ENCODE data around the gene CCDC85A. TPM values are rescaled to one million over a fixed set of nuclear protein-coding genes. Genes with fewer than 3 reads are reported as not detected.

The CCDC85A gene
- total and polyA plus RNA-seq, 2 experiments from 2014 or later: 0.21 to 0.24 TPM

DNA sequence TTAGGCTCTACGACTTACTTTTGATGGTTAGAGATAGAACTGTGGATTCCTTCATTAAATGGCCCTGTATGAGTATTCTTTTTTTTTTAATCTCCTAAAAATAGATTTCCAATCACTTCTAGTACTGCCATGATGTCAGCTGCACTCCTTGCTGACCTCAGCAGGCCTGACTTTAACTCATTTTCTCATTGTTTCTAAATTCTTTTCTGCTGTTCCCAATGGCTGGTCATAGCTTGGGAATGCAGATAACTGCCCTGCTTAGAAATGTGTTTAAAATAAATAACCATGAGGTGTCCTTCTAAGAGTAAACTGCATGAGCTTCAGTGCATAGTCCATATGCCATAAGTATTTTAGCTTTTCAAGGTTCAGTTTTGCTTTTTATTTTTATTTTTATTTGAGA lies 15.7 kb downstream of the CCDC85A start (continued):
- no peak for TF ChIP-seq EZH2 (IDR thresholded peaks at IDR 0.05; ENCODE audit: low read depth, unreplicated experiment)
- no peak for TF ChIP-seq ZNF114 (CRISPR knock-in tag; IDR thresholded peaks at IDR 0.05)
- TF ChIP-seq, protein P1, sequence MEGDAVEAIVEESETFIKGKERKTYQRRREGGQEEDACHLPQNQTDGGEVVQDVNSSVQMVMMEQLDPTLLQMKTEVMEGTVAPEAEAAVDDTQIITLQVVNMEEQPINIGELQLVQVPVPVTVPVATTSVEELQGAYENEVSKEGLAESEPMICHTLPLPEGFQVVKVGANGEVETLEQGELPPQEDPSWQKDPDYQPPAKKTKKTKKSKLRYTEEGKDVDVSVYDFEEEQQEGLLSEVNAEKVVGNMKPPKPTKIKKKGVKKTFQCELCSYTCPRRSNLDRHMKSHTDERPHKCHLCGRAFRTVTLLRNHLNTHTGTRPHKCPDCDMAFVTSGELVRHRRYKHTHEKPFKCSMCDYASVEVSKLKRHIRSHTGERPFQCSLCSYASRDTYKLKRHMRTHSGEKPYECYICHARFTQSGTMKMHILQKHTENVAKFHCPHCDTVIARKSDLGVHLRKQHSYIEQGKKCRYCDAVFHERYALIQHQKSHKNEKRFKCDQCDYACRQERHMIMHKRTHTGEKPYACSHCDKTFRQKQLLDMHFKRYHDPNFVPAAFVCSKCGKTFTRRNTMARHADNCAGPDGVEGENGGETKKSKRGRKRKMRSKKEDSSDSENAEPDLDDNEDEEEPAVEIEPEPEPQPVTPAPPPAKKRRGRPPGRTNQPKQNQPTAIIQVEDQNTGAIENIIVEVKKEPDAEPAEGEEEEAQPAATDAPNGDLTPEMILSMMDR (conservative IDR thresholded peaks at IDR 0.05; ENCODE audit: low read depth in 2 of 2): no peak
- no peak for TF ChIP-seq ZNF331 (CRISPR knock-in tag; IDR thresholded peaks at IDR 0.05; ENCODE audit: low read depth)

DNA sequence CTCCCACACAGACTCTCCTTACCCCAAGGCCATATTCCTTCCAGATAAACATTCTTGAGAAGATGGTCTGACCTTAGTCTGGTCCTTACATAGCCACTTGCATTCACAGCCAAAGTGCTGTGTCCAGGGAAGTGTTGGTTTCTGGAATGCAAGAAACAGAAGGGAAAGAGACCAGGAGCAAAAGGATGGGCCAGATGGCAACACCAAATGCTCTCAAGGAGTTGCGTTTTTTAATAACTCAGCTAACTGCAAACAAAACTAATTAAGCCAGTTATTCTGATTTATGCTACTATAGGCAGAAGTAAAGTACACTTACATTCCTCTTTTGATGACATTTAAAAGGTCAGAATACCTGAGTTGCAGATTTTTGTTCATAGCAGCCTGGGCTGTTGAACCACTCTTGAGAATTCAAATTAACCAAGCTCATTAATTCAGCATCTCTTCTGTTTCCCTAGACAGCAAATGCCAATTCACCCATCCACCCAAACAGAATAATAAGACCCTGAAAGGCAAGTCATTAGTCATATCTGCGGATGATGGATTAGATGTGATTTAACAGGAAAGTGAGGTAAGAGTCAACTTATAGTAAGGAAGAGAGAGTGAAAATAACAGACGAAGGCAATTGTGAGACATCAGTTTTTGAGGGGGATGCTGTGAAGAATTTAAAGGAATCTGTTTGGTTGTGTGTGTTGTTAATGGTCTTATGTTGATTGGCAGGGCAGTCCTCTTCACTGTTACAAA lies 18.8 kb downstream of the CCDC85A start:
- DNase-seq (ENCODE audit: low spot score) (no peak), ATAC-seq (no peak)
- Mint-ChIP-seq H3K4me1 (no peaks in the 10 kb centered on the region), H3K36me3 (ENCODE audit: low read depth) (no peaks in the 10 kb centered on the region), H3K9me3 (no peaks in the 10 kb centered on the region), H3K4me3 (no peak overlapping the region), H3K27ac (no peak overlapping the region), H3K27me3 (ENCODE audit: insufficient read depth, low read depth, poor library complexity) (peaks cover 2% of the 10 kb centered on the region)
- H3K4me1 ChIP-seq (ENCODE audit: insufficient read depth): no peaks in the 10 kb centered on the region
- no peak overlapping the region for H2AFZ ChIP-seq
- H3K4me3 ChIP-seq: no peak overlapping the region
- H3K36me3 ChIP-seq (ENCODE audit: insufficient read depth): no peaks in the 10 kb centered on the region
- no peaks in the 10 kb centered on the region for H3F3A ChIP-seq (replicated peaks; ENCODE audit: low read depth)
- no peaks in the 10 kb centered on the region for H3K79me2 ChIP-seq (replicated peaks; ENCODE audit: insufficient read depth)
- no peak overlapping the region for H3K4me2 ChIP-seq
- H4K20me1 ChIP-seq (replicated peaks; ENCODE audit: insufficient read depth): 0 out of 2 replicates have a peak, but pooled peaks cover under 1% of the 10 kb centered on the region
- H3K9me2 ChIP-seq (ENCODE audit: insufficient read depth): no peaks in the 10 kb centered on the region
- H3K27me3 ChIP-seq (ENCODE audit: insufficient read depth): no peaks in the 10 kb centered on the region
- H3K27ac ChIP-seq (ENCODE audit: low read depth): no peak overlapping the region
- TF ChIP-seq JUNB (IDR thresholded peaks at IDR 0.05; ENCODE audit: unreplicated experiment) (no peak), ZNF331 (CRISPR knock-in tag; IDR thresholded peaks at IDR 0.05; ENCODE audit: low read depth) (no peak), NANOG (IDR thresholded peaks at IDR 0.05; ENCODE audit: borderline replicate concordance) (no peak), STAT1 (IDR thresholded peaks at IDR 0.05; ENCODE audit: unreplicated experiment) (no peak), POLR2AphosphoS5 (IDR thresholded peaks at IDR 0.05; ENCODE audit: low read depth) (no peak), EZH2 (IDR thresholded peaks at IDR 0.05; ENCODE audit: low read depth, unreplicated experiment) (no peak), CREB1 (CRISPR knock-in tag; IDR thresholded peaks at IDR 0.05; ENCODE audit: low read depth) (no peak), EZH2phosphoT487 (IDR thresholded peaks at IDR 0.05; ENCODE audit: unreplicated experiment) (no peak), ZNF114 (CRISPR knock-in tag; IDR thresholded peaks at IDR 0.05) (no peak)
- TF ChIP-seq, protein P2, sequence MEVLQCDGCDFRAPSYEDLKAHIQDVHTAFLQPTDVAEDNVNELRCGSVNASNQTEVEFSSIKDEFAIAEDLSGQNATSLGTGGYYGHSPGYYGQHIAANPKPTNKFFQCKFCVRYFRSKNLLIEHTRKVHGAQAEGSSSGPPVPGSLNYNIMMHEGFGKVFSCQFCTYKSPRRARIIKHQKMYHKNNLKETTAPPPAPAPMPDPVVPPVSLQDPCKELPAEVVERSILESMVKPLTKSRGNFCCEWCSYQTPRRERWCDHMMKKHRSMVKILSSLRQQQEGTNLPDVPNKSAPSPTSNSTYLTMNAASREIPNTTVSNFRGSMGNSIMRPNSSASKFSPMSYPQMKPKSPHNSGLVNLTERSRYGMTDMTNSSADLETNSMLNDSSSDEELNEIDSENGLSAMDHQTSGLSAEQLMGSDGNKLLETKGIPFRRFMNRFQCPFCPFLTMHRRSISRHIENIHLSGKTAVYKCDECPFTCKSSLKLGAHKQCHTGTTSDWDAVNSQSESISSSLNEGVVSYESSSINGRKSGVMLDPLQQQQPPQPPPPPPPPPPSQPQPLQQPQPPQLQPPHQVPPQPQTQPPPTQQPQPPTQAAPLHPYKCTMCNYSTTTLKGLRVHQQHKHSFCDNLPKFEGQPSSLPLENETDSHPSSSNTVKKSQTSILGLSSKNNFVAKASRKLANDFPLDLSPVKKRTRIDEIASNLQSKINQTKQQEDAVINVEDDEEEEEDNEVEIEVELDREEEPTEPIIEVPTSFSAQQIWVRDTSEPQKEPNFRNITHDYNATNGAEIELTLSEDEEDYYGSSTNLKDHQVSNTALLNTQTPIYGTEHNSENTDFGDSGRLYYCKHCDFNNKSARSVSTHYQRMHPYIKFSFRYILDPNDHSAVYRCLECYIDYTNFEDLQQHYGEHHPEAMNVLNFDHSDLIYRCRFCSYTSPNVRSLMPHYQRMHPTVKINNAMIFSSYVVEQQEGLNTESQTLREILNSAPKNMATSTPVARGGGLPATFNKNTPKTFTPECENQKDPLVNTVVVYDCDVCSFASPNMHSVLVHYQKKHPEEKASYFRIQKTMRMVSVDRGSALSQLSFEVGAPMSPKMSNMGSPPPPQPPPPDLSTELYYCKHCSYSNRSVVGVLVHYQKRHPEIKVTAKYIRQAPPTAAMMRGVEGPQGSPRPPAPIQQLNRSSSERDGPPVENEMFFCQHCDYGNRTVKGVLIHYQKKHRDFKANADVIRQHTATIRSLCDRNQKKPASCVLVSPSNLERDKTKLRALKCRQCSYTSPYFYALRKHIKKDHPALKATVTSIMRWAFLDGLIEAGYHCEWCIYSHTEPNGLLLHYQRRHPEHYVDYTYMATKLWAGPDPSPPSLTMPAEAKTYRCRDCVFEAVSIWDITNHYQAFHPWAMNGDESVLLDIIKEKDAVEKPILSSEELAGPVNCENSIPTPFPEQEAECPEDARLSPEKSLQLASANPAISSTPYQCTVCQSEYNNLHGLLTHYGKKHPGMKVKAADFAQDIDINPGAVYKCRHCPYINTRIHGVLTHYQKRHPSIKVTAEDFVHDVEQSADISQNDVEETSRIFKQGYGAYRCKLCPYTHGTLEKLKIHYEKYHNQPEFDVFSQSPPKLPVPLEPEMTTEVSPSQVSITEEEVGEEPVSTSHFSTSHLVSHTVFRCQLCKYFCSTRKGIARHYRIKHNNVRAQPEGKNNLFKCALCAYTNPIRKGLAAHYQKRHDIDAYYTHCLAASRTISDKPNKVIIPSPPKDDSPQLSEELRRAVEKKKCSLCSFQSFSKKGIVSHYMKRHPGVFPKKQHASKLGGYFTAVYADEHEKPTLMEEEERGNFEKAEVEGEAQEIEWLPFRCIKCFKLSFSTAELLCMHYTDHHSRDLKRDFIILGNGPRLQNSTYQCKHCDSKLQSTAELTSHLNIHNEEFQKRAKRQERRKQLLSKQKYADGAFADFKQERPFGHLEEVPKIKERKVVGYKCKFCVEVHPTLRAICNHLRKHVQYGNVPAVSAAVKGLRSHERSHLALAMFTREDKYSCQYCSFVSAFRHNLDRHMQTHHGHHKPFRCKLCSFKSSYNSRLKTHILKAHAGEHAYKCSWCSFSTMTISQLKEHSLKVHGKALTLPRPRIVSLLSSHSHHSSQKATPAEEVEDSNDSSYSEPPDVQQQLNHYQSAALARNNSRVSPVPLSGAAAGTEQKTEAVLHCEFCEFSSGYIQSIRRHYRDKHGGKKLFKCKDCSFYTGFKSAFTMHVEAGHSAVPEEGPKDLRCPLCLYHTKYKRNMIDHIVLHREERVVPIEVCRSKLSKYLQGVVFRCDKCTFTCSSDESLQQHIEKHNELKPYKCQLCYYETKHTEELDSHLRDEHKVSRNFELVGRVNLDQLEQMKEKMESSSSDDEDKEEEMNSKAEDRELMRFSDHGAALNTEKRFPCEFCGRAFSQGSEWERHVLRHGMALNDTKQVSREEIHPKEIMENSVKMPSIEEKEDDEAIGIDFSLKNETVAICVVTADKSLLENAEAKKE (CRISPR knock-in tag; IDR thresholded peaks at IDR 0.05): no peak
- TF ChIP-seq, protein P3, sequence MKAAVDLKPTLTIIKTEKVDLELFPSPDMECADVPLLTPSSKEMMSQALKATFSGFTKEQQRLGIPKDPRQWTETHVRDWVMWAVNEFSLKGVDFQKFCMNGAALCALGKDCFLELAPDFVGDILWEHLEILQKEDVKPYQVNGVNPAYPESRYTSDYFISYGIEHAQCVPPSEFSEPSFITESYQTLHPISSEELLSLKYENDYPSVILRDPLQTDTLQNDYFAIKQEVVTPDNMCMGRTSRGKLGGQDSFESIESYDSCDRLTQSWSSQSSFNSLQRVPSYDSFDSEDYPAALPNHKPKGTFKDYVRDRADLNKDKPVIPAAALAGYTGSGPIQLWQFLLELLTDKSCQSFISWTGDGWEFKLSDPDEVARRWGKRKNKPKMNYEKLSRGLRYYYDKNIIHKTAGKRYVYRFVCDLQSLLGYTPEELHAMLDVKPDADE (IDR thresholded peaks at IDR 0.05): no peak
- TF ChIP-seq, protein P1 (conservative IDR thresholded peaks at IDR 0.05; ENCODE audit: low read depth in 2 of 2): no peak

All from GM23338 (cell line).